Measurements from ENCODE around the gene ZNF416.

The ZNF416 gene

GRCh38 chr19:57576661-57577060 lies 2.0 kb downstream of the ZNF416 start:
- TF ChIP-seq CTCF (IDR thresholded peaks at IDR 0.05; ENCODE audit: low read depth, low read length, missing control alignments), result no peak
- DNase-seq (ENCODE audit: extremely low read depth, low read depth), result no peak
- no peak overlapping the region for H3K4me3 ChIP-seq (replicated peaks; ENCODE audit: low read depth, low read length)

GRCh38 chr19:57572415-57572947 lies 6.2 kb downstream of the ZNF416 start:
- DNase-seq (ENCODE audit: extremely low read depth, low read depth), result no peak
- TF ChIP-seq CTCF (IDR thresholded peaks at IDR 0.05; ENCODE audit: low read depth, low read length, missing control alignments), result no peak
- no peak overlapping the region for H3K4me3 ChIP-seq (replicated peaks; ENCODE audit: low read depth, low read length)

GRCh38 chr19:57570707-57571106 lies 8.0 kb downstream of the ZNF416 start:
- no peak for TF ChIP-seq CTCF (IDR thresholded peaks at IDR 0.05; ENCODE audit: low read depth, low read length, missing control alignments)
- no peak overlapping the region for H3K4me3 ChIP-seq (replicated peaks; ENCODE audit: low read depth, low read length)
- no peak for DNase-seq (ENCODE audit: extremely low read depth, low read depth)

- no peak overlapping the region for H3K4me3 ChIP-seq (replicated peaks; ENCODE audit: low read depth, low read length)
- no peak for DNase-seq (ENCODE audit: extremely low read depth, low read depth)
- TF ChIP-seq CTCF (IDR thresholded peaks at IDR 0.05; ENCODE audit: low read depth, low read length, missing control alignments), result no peak
These were observed 12.1 kb downstream of the ZNF416 start for GRCh38 chr19:57566396-57567265.

GRCh38 chr19:57563547-57563946 lies 15.2 kb downstream of the ZNF416 start:
- TF ChIP-seq CTCF (IDR thresholded peaks at IDR 0.05; ENCODE audit: low read depth, low read length, missing control alignments), result no peak
- no peak overlapping the region for H3K4me3 ChIP-seq (replicated peaks; ENCODE audit: low read depth, low read length)

GRCh38 chr19:57560049-57560491 lies 18.6 kb downstream of the ZNF416 start:
- TF ChIP-seq CTCF (IDR thresholded peaks at IDR 0.05; ENCODE audit: low read depth, low read length, missing control alignments), result no peak
- peak overlapping the region; percentile 69 for H3K4me3 ChIP-seq (replicated peaks; ENCODE audit: low read depth, low read length)
- DNase-seq (ENCODE audit: extremely low read depth, low read depth), result no peak

More at GRCh38 chr19:57563547-57563946, 15.2 kb downstream of the ZNF416 start:
- DNase-seq (ENCODE audit: extremely low read depth, low read depth), result no peak

Data from HFF-Myc (cell line).